MG63 (cell line): ENCODE results near the gene BOLA2B. TPM values are rescaled to one million over a fixed set of nuclear protein-coding genes. Genes with fewer than 3 reads are reported as not detected.
"Not testable (repeated sequence)": the region's sequence is repeated elsewhere in the genome, so short reads cannot be mapped to it uniquely, and the experiment has no call there.

ENCODE experiments used
- DNase-seq: peaks from one replicate; pipeline ENCODE4 v3.0.0-alpha.2; 2020
- H3K27me3 ChIP-seq: fragments of 250-450 bp; sonication (Bioruptor Pico); 2 replicates; pipeline ENCODE4 v1.5.1; 2020; ENCODE audit warnings: mild to moderate bottlenecking, moderate library complexity
- H3K36me3 ChIP-seq: fragments of 250-450 bp; sonication (Bioruptor Pico); 2 replicates; pipeline ENCODE4 v1.5.1; 2020; ENCODE audit warnings: mild to moderate bottlenecking, moderate library complexity
- H3K4me3 ChIP-seq: fragments of 250-450 bp; sonication (Bioruptor Pico); 2 replicates; pipeline ENCODE4 v1.5.1; 2020; ENCODE audit warnings: mild to moderate bottlenecking, moderate library complexity
- H3K9me3 ChIP-seq: fragments of 250-450 bp; sonication (Bioruptor Pico); 2 replicates; pipeline ENCODE4 v1.5.1; 2020; ENCODE audit warnings: mild to moderate bottlenecking, moderate library complexity
- total RNA-seq: library from RNA; depleted of rRNA; stranded (reverse); fragments of >200 nt; shearing (Covaris generic); gene quantifications from 2 replicates; pipeline ENCODE4 v1.2.3, GENCODE V29; 2014; ENCODE audit warnings: low replicate concordance; rRNA removed

The BOLA2B gene
- total RNA-seq: 64.7 and 122 TPM in 2 replicates

GRCh38 chr16:30193615-30194014, at the start of gene BOLA2B, which contains the start of gene SLX1A:
TSS of gene BOLA2B (minus strand) at chr16:30193666. CDS start at chr16:30193595, 71 bp downstream.
TSS of gene SLX1A (plus strand) at chr16:30193875. CDS start at chr16:30194085, 210 bp downstream.
- not testable (repeated sequence) for H3K27me3 ChIP-seq, DNase-seq, H3K4me3 ChIP-seq, H3K36me3 ChIP-seq, H3K9me3 ChIP-seq

- not testable (repeated sequence) for H3K9me3 ChIP-seq, H3K4me3 ChIP-seq, H3K36me3 ChIP-seq, H3K27me3 ChIP-seq, DNase-seq
Observed at GRCh38 chr16:30217082-30217481, 23.6 kb upstream of the BOLA2B start.

- not testable (repeated sequence) for H3K9me3 ChIP-seq, H3K27me3 ChIP-seq, DNase-seq, H3K36me3 ChIP-seq, H3K4me3 ChIP-seq
Observed at GRCh38 chr16:30211414-30211813, 17.9 kb upstream of the BOLA2B start.

- not testable (repeated sequence) for DNase-seq
Observed at GRCh38 chr16:30209032-30209431, 15.6 kb upstream of the BOLA2B start.

GRCh38 chr16:30207063-30207704, 13.7 kb upstream of the BOLA2B start:
- H3K9me3 ChIP-seq, H3K36me3 ChIP-seq, H3K4me3 ChIP-seq, H3K27me3 ChIP-seq: not testable (repeated sequence)
- peak; percentile 91 for DNase-seq

More at GRCh38 chr16:30209032-30209431, 15.6 kb upstream of the BOLA2B start:
- H3K9me3 ChIP-seq, H3K36me3 ChIP-seq, H3K4me3 ChIP-seq, H3K27me3 ChIP-seq: not testable (repeated sequence)

- not testable (repeated sequence) for H3K36me3 ChIP-seq, H3K4me3 ChIP-seq, H3K27me3 ChIP-seq, DNase-seq, H3K9me3 ChIP-seq
Observed at GRCh38 chr16:30206252-30206651, 12.8 kb upstream of the BOLA2B start.

- not testable (repeated sequence) for DNase-seq, H3K27me3 ChIP-seq, H3K4me3 ChIP-seq, H3K9me3 ChIP-seq, H3K36me3 ChIP-seq
Observed at GRCh38 chr16:30205541-30206236, 12.2 kb upstream of the BOLA2B start.

GRCh38 chr16:30199608-30200343, 6.3 kb upstream of the BOLA2B start:
- H3K36me3 ChIP-seq, H3K27me3 ChIP-seq, H3K4me3 ChIP-seq, DNase-seq, H3K9me3 ChIP-seq: not testable (repeated sequence)

GRCh38 chr16:30199049-30199448, 5.6 kb upstream of the BOLA2B start, which contains the start of gene SULT1A3:
TSS of gene SULT1A3 (plus strand) at chr16:30199255. CDS start at chr16:30200729, 1,474 bp downstream.
- not testable (repeated sequence) for H3K4me3 ChIP-seq, DNase-seq, H3K9me3 ChIP-seq, H3K36me3 ChIP-seq, H3K27me3 ChIP-seq

GRCh38 chr16:30197001-30197400, 3.5 kb upstream of the BOLA2B start:
- H3K27me3 ChIP-seq, H3K36me3 ChIP-seq, H3K4me3 ChIP-seq, DNase-seq, H3K9me3 ChIP-seq: not testable (repeated sequence)

GRCh38 chr16:30194172-30194925, 883 bp upstream of the BOLA2B start:
- H3K36me3 ChIP-seq, H3K9me3 ChIP-seq, H3K4me3 ChIP-seq, H3K27me3 ChIP-seq, DNase-seq: not testable (repeated sequence)

- DNase-seq, H3K9me3 ChIP-seq, H3K27me3 ChIP-seq, H3K36me3 ChIP-seq, H3K4me3 ChIP-seq: not testable (repeated sequence)
Observed at GRCh38 chr16:30193098-30193497, 368 bp downstream of the BOLA2B start.

GRCh38 chr16:30191158-30191557, 2.3 kb downstream of the BOLA2B start:
- not testable (repeated sequence) for H3K36me3 ChIP-seq, H3K27me3 ChIP-seq, H3K9me3 ChIP-seq, DNase-seq, H3K4me3 ChIP-seq

GRCh38 chr16:30187971-30188561, 5.4 kb downstream of the BOLA2B start:
- Histone ChIP-seq H3K4me3 (no peak overlapping the region), H3K9me3 (no peaks in the 10 kb centered on the region), H3K27me3 (no peaks in the 10 kb centered on the region), H3K36me3 (peaks cover 5% of the 10 kb centered on the region)
- no peak for DNase-seq

GRCh38 chr16:30187556-30187865, 6.0 kb downstream of the BOLA2B start:
- DNase-seq: no peak
- peaks cover 5% of the 10 kb centered on the region for H3K36me3 ChIP-seq

GRCh38 chr16:30186782-30187555, 6.5 kb downstream of the BOLA2B start:
- H3K36me3 ChIP-seq: peaks cover 5% of the 10 kb centered on the region
- H3K9me3 ChIP-seq: no peaks in the 10 kb centered on the region
- no peak for DNase-seq
- H3K27me3 ChIP-seq: no peaks in the 10 kb centered on the region
- no peak overlapping the region for H3K4me3 ChIP-seq

More at GRCh38 chr16:30187556-30187865, 6.0 kb downstream of the BOLA2B start:
- Histone ChIP-seq H3K9me3 (no peaks in the 10 kb centered on the region), H3K4me3 (no peak overlapping the region), H3K27me3 (no peaks in the 10 kb centered on the region)
